Uterus (tissue), 2 donors: ENCODE data around the gene MYO16.

Source experiments
- POLR2A ChIP-seq, 2 donors: fragments of 450-650 bp; IDR thresholded peaks; one replicate each; pipeline ENCODE4 v1.6.1; 2016; ENCODE audit warnings: antibody characterized with exemption in 2 of 2, mild to moderate bottlenecking in 1 of 2, moderate library complexity in 1 of 2
- TF ChIP-seq, protein P1 (sequence below), 4 experiments: fragments of 200-600 bp in 2 of 4; fragments of 450-650 bp in 2 of 4; sonication (generic) in 2 of 4; IDR thresholded peaks; one replicate each; pipeline ENCODE4 v1.5.1; 2016 to 2019; ENCODE audit warnings: antibody characterized with exemption in 4 of 4, mild to moderate bottlenecking in 2 of 4, moderate library complexity in 1 of 4

DNA sequence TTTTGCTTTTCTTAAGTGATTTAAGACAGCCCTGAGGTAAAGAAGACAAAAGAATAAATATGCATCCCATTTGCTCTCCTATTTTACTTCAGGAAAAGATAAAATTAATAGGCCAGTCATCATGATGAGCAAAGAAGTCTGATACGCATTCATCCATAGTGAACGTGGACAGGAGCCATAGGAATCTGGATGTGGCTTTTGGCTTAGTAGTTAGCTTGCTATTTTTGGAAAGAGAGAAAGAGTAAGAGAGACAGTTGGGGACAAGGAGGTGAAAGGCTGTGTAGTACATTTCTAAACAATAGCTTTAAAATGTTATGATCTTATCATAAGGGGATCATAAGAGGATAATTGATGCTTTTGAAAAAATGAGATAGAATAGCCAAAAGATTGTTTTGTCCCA is 611.7 kb downstream of the MYO16 start:
- TF ChIP-seq, protein P1, sequence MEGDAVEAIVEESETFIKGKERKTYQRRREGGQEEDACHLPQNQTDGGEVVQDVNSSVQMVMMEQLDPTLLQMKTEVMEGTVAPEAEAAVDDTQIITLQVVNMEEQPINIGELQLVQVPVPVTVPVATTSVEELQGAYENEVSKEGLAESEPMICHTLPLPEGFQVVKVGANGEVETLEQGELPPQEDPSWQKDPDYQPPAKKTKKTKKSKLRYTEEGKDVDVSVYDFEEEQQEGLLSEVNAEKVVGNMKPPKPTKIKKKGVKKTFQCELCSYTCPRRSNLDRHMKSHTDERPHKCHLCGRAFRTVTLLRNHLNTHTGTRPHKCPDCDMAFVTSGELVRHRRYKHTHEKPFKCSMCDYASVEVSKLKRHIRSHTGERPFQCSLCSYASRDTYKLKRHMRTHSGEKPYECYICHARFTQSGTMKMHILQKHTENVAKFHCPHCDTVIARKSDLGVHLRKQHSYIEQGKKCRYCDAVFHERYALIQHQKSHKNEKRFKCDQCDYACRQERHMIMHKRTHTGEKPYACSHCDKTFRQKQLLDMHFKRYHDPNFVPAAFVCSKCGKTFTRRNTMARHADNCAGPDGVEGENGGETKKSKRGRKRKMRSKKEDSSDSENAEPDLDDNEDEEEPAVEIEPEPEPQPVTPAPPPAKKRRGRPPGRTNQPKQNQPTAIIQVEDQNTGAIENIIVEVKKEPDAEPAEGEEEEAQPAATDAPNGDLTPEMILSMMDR (IDR thresholded peaks at IDR 0.05), result no peak
- no peak for TF ChIP-seq POLR2A (IDR thresholded peaks at IDR 0.05)
